PC-9 (cell line): ENCODE data around the gene PRELID1. TPM values are rescaled to one million over a fixed set of nuclear protein-coding genes. Genes with fewer than 3 reads are reported as not detected.
"Not testable (repeated sequence)": the region's sequence is repeated elsewhere in the genome, so short reads cannot be mapped to it uniquely, and the experiment has no call there.

Source experiments
- BruUV-seq: library from RNA; stranded (reverse); fragments of 400-500 nt; replicated peaks from 2 replicates; lab custom pipeline; 2021; lab: Mats Ljungman, UMichigan
- CTCF ChIA-PET: fragments of 300-600 bp; sonication (Branson Sonifier 250); formaldehyde crosslinking; loops from one replicate; lab custom pipeline; 2022; ENCODE audit warnings: antibody characterized with exemption; lab: Charles Lee
- POLR2A ChIA-PET: fragments of 300-600 bp; sonication (Branson Sonifier 250); formaldehyde crosslinking; loops from one replicate; lab custom pipeline; 2022; ENCODE audit warnings: antibody characterized with exemption; ENCODE audit not compliant: unreplicated experiment; lab: Charles Lee
- DNase-seq, 2 experiments: peaks; one replicate each; pipeline versions ENCODE4 v3.0.0 to v3.0.0-alpha.2; 2015 to 2022; ENCODE audit warnings: mixed read lengths in 1 of 2
- H2AFZ ChIP-seq: fragments of 200-600 bp; sonication (generic); 2 replicates; pipeline ENCODE4 v1.8.1; 2017; ENCODE audit warnings: antibody characterized with exemption
- H3F3A ChIP-seq: fragments of 200-600 bp; sonication (generic); 2 replicates; pipeline ENCODE4 v1.8.1; 2017; ENCODE audit warnings: antibody characterized with exemption, mild to moderate bottlenecking, low read depth; ENCODE audit not compliant: insufficient read depth
- H3K27ac ChIP-seq: fragments of 200-600 bp; sonication (generic); 2 replicates; pipeline ENCODE4 v1.6.1; 2016; ENCODE audit warnings: mixed run types
- H3K27me3 ChIP-seq: fragments of 200-600 bp; sonication (generic); 2 replicates; pipeline ENCODE4 v1.6.1; 2016; ENCODE audit warnings: low read depth, mixed run types; ENCODE audit not compliant: insufficient read depth
- H3K36me3 ChIP-seq: fragments of 200-600 bp; sonication (generic); 2 replicates; pipeline ENCODE4 v1.6.1; 2016; ENCODE audit warnings: low read depth, mixed run types
- H3K4me1 ChIP-seq: fragments of 200-600 bp; sonication (generic); replicated peaks from 2 replicates; pipeline ENCODE4 v1.6.1; 2016; ENCODE audit warnings: mixed run types; ENCODE audit not compliant: insufficient read depth
- H3K4me2 ChIP-seq: fragments of 200-600 bp; sonication (generic); 2 replicates; pipeline ENCODE4 v1.6.1; 2017; ENCODE audit warnings: mixed run types
- H3K4me3 ChIP-seq: fragments of 200-600 bp; sonication (generic); 2 replicates; pipeline ENCODE4 v1.6.1; 2016; ENCODE audit warnings: mixed run types
- H3K79me2 ChIP-seq: fragments of 200-600 bp; sonication (generic); 2 replicates; pipeline ENCODE4 v1.6.1; 2017; ENCODE audit warnings: low read depth, mixed run types
- H3K9me2 ChIP-seq: fragments of 200-600 bp; sonication (generic); 2 replicates; pipeline ENCODE4 v1.8.1; 2017; ENCODE audit warnings: mild to moderate bottlenecking; ENCODE audit not compliant: insufficient read depth
- H3K9me3 ChIP-seq: fragments of 200-600 bp; sonication (generic); 2 replicates; pipeline ENCODE4 v1.8.1; 2016; ENCODE audit warnings: low read depth; ENCODE audit not compliant: insufficient read depth
- H4K20me1 ChIP-seq: fragments of 200-600 bp; sonication (generic); 2 replicates; pipeline ENCODE4 v1.8.1; 2017; ENCODE audit not compliant: insufficient read depth
- EZH2 ChIP-seq: fragments of 200-600 bp; sonication (generic); IDR thresholded peaks from 2 replicates; pipeline ENCODE4 v1.8.0; 2017; ENCODE audit warnings: antibody characterized with exemption, low read depth
- intact Hi-C: fragments of 100-400 bp; cut with micrococcal nuclease; formaldehyde crosslinking; loops from one replicate; pipeline ENCODE4 v1.10.0; 2022; ENCODE audit not compliant: unreplicated experiment
- total RNA-seq: library from RNA; stranded (reverse); gene quantifications from 2 replicates; pipeline ENCODE4 v1.2.3, GENCODE V29; 2021
- TF ChIP-seq, protein P1 (sequence below): fragments of 200-600 bp; sonication (generic); conservative IDR thresholded peaks from 2 replicates; pipeline ENCODE4 v1.6.1; 2017; ENCODE audit warnings: mixed run types, antibody characterized with exemption, mild to moderate bottlenecking, moderate library complexity

Gene PRELID1
- total RNA-seq, 1 experiment from 2014 or later: 189 TPM

DNA sequence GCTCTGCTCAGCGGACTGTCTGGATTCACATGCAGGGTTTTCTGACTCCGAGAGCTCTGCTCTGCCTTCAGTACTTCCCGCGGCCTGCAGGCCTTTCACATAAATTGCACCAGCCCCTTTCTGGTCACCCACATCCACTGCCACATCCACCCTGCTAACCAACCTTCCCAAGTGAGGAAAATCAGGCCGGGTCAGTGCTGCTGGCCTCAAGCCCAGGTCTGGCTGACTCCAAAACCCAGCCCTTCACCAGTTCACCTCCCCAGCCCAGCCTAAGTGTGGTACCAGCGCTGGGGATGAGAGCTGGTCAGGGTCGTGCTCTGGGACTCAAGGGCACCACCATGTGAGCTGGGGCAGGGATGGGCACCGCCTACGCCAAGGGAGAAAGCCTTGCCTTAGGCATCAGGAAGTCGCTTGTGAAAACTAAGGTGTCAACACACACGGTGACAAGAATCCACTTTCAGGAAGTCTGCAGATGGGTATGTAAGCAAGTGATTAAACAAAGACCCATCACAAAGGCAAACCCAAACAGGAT lies 35.6 kb downstream of the PRELID1 start:
- Histone ChIP-seq H4K20me1 (peaks cover 28% of the 10 kb centered on the region), H3K27ac (no peak overlapping the region; the same call in 1 of the 2 replicates), H3K36me3 (peaks cover 20% of the 10 kb centered on the region), H3K4me3 (no peak overlapping the region), H3K27me3 (no peaks in the 10 kb centered on the region), H3K9me2 (no peaks in the 10 kb centered on the region), H3K4me2 (peak overlapping the region; percentile 16), H2AFZ (no peak overlapping the region), H3K9me3 (no peaks in the 10 kb centered on the region), H3K4me1 (peaks cover 18% of the 10 kb centered on the region), H3F3A (peaks cover 20% of the 10 kb centered on the region), H3K79me2 (peaks cover 40% of the 10 kb centered on the region)
- intact Hi-C loops: no loop called here
- TF ChIP-seq, protein P1, sequence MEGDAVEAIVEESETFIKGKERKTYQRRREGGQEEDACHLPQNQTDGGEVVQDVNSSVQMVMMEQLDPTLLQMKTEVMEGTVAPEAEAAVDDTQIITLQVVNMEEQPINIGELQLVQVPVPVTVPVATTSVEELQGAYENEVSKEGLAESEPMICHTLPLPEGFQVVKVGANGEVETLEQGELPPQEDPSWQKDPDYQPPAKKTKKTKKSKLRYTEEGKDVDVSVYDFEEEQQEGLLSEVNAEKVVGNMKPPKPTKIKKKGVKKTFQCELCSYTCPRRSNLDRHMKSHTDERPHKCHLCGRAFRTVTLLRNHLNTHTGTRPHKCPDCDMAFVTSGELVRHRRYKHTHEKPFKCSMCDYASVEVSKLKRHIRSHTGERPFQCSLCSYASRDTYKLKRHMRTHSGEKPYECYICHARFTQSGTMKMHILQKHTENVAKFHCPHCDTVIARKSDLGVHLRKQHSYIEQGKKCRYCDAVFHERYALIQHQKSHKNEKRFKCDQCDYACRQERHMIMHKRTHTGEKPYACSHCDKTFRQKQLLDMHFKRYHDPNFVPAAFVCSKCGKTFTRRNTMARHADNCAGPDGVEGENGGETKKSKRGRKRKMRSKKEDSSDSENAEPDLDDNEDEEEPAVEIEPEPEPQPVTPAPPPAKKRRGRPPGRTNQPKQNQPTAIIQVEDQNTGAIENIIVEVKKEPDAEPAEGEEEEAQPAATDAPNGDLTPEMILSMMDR: no peak
- no peak for TF ChIP-seq EZH2
- POLR2A ChIA-PET: no interaction called here
- no TSS peak for BruUV-seq
- CTCF ChIA-PET: no interaction called here
- peak; percentile 70 to 91 for DNase-seq

DNA sequence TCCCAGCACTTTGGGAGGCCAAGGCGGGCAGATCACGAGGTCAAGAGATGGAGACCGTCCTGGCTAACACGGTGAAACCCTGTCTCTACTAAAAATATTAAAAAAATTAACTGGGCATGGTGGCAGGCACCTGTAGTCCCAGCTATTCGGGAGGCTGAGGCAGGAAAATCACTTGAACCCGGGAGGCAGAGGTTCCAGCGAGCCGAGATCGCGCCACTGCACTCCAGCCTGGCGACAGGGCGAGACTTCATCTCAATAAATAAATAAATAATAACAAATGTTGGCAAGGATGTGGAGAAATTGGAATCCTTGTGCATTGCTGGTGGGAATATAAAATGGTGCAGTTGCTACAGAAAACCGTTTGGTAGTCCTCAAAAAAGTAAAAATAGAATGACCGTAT lies 39.4 kb downstream of the PRELID1 start:
- H4K20me1 ChIP-seq: peaks cover 51% of the 10 kb centered on the region
- DNase-seq, H3K36me3 ChIP-seq, H3K27me3 ChIP-seq, H3K4me3 ChIP-seq, CTCF ChIA-PET, H3K27ac ChIP-seq, intact Hi-C loops, POLR2A ChIA-PET, H3K9me3 ChIP-seq, BruUV-seq, H2AFZ ChIP-seq, H3K9me2 ChIP-seq, H3K4me2 ChIP-seq: not testable (repeated sequence)
- H3K79me2 ChIP-seq: peaks cover 71% of the 10 kb centered on the region
- H3K4me1 ChIP-seq: peaks cover 18% of the 10 kb centered on the region
- peaks cover 28% of the 10 kb centered on the region for H3F3A ChIP-seq

DNA sequence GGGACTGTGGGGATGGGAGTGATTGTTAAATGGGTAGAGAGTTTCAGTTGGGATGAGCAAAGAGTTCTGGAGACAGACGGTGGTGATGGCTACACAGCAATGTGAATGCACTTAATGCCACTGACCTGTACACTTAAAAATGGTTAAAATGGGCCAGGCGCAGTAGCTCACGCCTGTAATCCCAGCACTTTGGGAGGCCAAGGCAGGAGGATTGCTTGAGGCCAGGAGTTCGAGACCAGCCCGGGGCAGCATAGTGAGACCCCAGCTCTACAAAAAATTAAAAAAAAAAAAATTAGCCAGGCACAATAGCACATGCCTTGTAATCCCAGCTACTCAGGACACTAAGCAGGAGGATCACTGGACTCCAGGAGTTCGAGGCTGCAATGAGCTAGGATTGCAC lies 40.2 kb downstream of the PRELID1 start:
- peaks cover 8% of the 10 kb centered on the region for H3K36me3 ChIP-seq

More for the DNA sequence above, 40.2 kb downstream of the PRELID1 start:
- Histone ChIP-seq H3F3A (peaks cover 25% of the 10 kb centered on the region), H3K4me3 (no peak overlapping the region), H3K4me2 (no peak overlapping the region), H3K9me2 (no peaks in the 10 kb centered on the region), H3K9me3 (no peaks in the 10 kb centered on the region), H3K4me1 (peaks cover 17% of the 10 kb centered on the region), H3K27ac (no peak overlapping the region), H4K20me1 (peaks cover 47% of the 10 kb centered on the region), H2AFZ (no peak overlapping the region), H3K27me3 (no peaks in the 10 kb centered on the region), H3K79me2 (peaks cover 75% of the 10 kb centered on the region)
- ChIA-PET POLR2A (no interaction called here), CTCF (no interaction called here)
- no peak for TF ChIP-seq EZH2
- TF ChIP-seq, protein P1: no peak
- BruUV-seq: no TSS peak
- intact Hi-C loops: no loop called here
- DNase-seq: no peak
